GM18498 (cell line): ENCODE measurements around the gene YDJC.
"Not testable (repeated sequence)": the region's sequence is repeated elsewhere in the genome, so short reads cannot be mapped to it uniquely, and the experiment has no call there.

ENCODE experiments used
- ATAC-seq: cut with Tn5 transposase; IDR thresholded peaks from one replicate; pipeline ENCODE4 v1.9.1; 2021; ENCODE audit warnings: mild to moderate bottlenecking, moderate library complexity; ENCODE audit not compliant: unreplicated experiment

The YDJC gene

DNA sequence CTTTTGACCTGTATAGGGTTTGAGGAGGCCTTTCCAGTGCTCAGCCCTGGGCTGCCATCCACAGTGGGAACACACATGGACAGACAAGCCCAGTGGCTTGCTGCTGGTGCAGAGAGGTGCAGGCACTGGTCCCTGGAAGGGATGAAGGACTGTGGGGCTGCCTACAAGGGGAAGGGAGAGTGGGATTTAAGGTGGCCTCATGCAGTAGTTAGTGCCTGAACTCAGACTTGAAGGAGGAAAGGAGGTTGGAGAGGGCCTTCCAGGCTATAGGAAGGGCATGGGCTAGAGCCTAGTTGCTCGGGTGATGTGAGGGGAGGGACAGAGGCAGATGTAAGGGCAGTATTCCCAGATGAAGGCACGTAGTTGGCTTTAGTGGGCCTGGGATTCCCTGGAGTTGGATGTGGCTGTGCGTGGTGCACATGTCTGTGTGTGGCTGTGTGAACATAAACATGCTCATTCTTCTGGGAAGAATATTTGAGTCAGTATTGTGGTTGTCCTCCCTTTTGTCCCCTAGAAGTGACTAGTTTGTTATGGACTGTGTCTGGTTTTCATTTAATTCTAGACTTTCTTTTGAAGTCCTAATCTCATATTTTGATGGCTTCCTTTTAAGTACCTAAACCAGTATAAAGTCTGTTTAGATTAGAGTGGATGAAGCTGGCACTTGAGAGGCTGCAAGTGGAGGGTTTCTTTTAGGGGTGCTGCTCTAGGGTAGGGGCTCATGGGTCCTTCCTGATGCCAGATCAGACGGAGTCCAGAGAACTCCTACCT, 18.4 kb downstream of the YDJC start:
- ATAC-seq: no peak

DNA sequence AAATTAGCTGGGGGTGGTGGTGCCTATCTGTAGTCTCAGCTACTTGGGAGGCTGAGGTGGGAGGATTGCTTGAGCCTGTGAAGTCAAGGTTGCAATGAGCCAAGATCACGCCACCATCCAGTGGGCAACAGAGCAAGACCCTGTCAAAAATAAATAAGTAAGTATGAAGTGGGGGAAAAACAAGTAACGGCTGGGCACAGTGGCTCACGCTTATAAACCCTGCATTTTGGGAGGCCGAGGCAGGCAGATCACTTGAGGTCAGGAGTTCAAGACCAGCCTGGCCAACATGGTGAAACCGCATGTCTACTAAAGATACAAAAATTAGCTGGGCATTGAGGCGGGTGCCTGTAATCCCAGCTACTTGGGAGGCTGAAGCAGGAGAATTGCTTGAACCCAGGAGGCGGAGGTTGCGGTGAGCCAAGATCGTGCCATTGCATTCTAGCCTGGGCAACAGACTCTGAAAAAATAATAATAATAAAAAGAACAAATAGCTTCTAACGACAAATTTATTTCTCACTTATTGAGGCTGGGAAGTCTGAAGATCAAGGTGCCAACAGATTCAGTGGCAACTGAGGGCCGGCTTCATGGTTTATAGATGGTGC, 20.2 kb downstream of the YDJC start:
- ATAC-seq: not testable (repeated sequence)

DNA sequence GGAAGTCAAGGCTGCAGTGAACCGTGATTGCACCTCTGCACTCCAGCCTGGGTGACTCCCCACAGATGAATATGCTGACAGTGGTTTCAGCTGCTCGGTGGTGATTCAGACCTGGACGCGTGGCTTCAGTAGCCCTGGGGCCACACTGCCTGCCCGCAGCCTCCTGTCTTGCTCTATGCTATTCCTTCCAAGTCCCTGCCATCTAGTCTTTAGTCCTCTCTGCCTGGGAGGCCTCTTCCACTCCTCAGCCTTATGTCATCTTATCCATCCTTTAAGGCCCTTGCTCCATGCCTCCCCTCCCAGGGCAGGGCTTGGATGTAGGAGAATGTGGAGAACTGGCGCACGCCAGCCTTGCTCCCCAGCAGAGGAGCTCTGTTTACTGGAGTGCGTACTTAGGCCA, 23.0 kb downstream of the YDJC start:
- no peak for ATAC-seq

DNA sequence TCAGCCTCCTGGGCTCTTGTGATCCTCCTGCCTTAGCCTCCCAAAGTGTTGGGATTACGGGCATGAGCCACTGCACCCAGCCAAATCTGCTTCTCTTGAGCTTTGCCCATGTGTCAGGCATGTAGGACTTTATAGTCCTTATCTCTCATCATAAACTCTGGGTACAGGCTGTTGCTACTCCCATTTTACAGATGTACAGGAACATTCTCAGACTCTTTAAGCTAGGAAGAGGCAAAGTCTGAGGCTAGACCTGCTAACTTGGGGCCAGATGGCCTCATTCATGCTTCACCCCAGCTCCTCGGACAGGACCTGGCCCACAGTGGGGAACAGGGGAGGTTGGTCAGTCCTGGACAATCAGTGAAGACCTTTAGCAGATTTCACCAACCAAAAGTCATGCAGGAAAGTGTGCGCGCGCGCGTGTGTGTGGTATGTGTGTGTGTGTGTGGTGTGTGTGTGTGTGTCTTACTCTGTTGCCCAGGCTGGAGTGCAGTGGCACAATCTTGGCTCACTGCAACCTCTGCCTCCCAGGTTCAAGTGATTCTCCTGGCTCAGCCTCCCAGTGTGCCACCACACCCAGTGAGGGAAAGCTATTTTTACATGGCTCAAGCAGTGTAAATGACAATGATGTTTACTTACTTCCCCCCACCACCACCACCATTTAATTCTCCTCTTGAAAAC, 23.8 kb downstream of the YDJC start:
- no peak for ATAC-seq

DNA sequence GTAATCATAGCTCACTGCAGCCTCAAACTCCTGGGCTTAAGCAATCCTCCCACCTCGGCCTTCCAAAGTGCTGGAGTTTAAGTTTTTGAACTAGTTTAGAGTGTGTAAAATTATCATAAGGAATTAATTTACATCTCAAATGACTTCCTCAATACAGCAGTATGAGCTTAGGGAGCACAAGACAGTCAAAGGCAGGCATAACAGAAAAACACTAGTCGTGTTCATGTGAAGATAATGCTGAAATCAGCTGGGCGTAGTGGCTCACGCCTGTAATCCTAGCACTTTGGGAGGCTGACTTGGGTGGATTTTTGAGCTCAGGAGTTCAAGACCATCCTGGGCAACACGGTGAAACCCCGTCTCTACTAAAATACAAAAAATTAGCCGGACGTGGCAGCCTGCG, 25.8 kb downstream of the YDJC start:
- no peak for ATAC-seq

DNA sequence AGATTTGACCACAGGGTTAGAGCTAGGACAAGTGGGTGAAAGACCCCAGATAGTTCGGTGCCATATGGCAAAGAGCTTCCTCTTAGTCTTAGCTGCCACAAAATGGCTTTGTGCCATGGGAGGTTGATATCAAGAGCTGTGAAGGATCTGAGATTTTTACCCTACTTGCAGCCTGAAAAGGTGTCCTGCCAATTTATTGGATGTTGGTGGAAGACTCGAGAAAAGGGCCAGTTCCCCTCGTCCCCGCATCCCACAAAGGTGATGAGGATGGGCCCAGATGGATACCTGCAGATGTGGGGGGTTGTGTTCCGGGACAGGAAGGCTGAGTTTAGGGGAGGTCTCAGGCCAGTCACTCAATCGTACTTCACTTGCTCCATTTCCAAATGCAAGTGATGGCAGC, 27.2 kb downstream of the YDJC start:
- no peak for ATAC-seq

DNA sequence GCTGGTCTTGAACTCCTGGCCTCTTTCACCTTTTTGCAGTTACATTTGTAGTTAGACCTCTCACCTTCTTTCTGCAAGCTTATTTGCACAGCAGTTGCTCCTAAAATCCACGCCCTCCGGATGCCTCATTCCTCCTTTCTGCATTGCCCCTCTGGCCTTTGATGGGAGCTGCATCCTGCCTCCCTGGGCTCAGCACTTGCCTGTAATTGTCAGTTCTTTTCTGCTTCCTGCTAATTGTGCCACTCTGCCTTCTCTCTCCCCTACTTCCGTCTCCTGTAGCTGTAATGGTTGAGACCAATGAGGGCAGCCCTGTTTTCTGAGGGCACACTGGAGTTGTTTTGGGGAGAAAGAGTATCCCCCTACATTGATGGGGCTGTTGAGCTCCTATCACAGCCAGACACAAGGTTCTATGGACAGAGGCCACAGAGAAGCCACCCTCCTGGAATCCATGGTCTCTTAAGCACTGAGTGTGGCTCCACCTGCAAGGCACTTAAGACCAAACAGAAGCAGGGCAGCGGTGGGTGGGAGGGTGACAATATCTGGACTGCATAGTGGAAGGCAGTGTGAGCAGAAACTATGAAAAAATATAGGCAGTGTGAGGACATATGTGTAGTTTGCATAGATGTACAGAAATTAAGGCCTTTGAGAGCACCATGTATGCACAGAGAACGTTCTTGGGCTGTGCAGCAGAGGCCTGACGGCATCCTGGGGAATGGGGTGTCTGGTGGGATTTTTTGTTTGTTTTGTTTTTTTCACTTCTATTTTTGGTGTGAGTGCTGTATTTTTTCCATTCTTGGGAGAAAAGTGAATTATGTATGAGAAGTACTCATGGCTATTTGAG, 30.5 kb downstream of the YDJC start:
- ATAC-seq: no peak

DNA sequence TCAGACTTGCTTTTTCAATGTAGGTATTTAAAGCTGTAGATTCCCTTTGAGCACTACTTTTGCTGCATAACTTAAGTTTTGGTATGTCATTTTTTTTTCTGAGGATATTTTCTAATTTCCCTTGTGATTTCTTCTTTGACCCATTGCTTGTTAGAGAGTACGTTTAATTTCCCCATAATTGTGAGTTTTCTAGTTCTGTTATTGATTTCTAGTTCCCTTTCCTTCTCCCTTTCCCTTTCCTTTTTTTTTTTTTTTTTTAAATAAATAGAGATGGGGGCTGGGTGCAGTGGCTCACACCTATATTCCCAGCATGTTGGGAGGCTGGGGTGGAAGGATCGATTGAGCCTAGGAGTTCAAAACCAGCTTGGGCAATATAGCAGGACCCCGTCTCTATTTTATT, 31.5 kb downstream of the YDJC start:
- no peak for ATAC-seq

DNA sequence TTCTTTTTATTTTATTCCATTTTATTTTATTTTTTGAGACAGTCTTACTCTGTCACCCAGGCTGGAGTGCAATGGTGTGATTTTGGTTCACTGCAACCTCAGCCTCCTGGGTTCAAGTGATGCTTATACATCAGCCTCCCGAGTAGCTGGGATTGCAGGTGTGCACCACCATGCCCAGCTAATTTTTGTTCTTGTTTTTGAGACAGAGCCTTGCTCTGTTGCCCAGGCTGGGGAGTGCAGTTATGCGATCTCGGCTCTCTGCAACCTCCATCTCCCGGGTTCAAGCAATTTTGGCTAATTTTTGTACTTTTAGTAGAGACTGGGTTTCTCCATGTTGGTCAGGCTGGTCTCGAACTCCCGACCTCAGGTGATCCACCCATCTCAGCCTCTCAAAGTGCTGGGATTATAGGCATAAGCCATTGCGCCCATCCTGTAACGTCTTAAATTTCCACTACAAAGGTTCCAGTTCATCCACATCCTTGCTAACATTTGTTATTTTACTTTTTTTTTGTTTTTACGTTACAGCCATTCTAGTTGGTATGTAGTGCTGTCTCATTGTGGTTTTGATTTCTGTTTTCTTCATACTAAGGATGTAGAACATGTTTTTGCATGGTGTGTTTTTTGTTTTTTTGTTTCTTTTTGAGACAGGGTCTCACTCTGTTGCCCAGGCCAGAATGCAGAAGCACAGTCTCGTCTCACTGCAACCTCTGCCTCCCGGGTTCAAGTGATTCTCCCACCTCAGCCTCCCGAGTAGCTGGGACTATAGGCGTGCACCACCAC, 33.3 kb downstream of the YDJC start:
- not testable (repeated sequence) for ATAC-seq

DNA sequence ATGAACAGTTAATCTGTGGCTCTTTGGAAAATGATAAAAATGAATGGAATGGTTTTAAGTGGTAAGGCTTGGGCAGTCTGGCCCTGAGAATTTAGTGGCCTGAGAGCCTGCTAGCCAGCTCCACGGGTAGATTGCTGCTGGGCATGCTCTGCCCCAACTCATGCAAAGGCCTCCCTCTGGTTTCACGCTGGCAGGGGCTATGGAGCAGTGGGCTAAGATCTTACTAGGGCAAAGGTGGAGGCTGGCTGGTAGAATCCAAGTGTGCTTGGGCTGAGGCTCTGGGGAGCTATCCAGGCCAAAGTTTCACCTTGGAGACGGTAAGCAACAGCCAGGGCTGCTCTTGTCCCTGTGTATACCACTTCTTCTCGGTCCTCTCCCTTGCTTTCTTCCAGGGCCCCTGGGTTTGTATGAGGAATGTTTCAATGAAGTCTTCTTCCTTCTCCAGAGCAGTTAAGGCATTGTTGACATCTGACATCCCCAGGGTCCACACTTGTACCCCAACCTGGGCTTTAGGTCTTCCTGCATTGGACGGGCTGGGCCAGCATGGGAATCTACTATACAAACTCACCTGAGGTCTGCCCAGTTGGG, 34.9 kb downstream of the YDJC start:
- ATAC-seq: no peak

DNA sequence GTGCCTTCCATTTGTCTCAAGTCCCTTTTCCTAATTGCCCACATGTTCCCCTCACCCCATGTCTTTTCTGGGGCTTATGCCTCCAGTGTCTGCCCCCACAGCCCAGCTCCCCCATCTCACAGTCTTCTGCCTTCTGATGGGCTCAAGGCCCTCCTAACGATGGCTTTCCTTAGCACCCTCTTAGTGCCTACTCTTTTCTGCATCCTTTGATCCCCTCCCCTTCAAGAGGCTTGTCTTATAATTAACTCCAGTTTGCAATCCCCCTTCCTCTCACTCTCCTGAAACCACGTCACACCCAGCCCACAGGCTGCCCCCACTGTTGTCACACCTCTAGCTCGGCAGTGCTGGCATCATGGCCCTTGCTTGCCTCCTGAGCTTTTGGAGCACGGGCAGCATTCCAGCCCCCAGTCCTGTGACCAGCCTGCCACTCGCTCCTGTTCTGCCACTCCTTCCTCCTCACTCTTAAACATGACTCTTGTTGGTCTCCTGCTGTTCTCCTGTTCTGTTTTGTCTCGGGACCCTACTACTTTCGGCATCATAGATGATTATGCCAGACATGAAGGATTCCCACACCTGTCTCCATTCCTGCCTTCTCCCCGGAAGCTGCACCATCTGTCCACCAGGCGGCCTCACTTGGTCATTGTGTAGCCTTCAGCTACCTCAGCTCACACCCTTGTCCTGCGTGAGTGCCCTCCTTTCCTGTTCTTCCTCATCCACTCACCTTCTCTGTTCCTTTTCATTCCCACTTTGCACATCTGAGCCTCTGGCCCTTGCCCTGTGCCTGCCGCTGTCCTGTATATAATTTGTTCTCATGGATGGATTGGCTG, 36.2 kb downstream of the YDJC start:
- ATAC-seq: no peak

DNA sequence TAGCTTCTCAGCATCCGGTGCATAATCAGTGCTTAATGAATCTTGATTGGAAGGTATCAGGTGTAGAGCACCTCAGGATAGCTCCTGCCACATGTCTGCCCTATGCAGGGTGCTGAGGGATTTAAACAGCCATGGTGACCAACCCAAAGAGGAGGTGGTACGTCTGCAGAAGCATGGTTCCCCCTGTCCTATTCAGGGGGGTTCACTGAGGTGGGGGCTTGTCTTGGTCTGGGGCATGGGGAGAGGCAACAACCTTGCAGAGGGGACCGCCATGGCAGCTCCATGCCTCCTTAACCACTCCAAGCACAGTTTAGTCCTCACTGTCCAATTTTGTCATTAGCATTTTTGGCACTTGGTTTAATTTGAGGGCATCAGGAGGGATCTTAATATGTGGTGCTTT, 37.4 kb downstream of the YDJC start:
- no peak for ATAC-seq

DNA sequence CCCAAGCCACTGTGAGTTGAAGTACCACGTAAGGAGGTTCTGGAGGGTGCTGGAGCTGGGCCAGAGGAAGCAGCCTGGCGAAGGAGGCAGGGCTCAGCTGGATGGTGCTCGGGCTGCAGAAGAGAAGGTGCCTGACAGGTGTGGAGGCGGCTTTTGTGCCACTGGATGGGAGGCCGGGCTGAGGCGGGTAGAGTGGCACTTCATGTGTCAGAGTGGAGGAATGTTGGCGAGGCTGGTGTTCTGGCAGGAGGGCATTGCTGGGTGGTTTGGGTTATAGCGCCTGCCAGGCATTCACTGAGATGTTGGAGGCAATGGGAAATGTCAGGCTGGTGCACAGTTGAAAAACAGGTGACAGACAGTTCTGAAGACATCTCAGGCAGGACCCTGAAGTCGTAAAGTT, 38.1 kb downstream of the YDJC start:
- ATAC-seq: no peak

DNA sequence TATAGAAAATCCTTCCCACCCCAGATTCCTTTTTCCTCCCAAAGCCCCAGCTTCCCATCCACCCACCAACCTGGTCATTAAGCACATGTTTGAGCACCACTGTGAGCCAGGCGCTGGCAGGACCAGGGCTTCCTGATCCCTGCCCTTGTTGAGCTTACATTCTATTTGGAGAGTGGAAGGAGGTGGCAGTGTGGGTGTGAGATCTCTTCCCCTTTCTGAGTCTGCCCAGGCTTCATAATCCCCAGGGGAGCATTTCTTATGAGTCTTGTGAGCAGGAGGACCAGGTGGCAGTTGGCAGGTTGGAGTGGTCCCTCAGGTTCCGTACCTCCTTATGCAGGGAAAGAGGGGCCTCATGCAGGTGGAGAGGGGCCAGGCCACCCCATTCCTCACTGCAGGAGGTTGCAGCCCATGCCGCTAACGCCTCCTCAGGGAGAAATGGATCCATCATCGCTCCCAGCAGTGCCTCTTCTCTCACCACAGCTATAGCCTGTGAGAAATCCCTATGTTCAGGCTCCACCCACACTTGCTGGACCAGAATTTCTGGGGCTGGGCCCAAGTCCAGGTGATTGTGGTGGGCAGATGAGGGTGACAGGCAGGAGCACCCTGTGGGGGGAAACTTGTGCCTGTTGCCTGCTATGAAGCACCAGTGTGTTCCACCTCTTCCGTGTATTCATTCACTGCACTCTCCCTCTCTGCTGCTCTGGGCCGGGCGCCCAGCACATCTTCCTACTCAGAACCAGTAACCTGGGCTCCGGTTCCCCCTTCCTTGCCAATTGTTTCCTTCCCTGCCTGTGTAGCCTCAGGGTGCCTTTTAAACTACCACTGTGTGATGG, 38.8 kb downstream of the YDJC start:
- ATAC-seq: no peak

DNA sequence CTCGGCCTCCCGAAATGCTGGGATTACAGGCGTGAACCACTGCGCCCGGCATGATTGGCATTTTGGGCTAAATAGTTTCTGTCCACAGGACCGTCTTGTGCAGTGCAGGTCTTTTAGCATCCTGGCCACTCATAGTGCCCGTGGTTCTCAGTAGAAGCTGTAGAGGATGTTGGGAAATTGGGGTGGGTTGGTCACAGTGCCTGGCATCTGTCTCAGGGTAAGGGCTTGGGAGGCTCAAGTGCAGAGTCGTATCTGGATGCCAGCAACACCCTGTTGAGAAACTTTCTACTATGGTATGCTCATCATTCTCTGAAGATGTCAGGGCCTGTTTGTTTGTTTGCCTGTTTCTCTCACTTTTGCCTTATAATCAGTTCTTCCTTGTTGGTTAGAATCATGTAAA, 40.4 kb downstream of the YDJC start:
- ATAC-seq: no peak

DNA sequence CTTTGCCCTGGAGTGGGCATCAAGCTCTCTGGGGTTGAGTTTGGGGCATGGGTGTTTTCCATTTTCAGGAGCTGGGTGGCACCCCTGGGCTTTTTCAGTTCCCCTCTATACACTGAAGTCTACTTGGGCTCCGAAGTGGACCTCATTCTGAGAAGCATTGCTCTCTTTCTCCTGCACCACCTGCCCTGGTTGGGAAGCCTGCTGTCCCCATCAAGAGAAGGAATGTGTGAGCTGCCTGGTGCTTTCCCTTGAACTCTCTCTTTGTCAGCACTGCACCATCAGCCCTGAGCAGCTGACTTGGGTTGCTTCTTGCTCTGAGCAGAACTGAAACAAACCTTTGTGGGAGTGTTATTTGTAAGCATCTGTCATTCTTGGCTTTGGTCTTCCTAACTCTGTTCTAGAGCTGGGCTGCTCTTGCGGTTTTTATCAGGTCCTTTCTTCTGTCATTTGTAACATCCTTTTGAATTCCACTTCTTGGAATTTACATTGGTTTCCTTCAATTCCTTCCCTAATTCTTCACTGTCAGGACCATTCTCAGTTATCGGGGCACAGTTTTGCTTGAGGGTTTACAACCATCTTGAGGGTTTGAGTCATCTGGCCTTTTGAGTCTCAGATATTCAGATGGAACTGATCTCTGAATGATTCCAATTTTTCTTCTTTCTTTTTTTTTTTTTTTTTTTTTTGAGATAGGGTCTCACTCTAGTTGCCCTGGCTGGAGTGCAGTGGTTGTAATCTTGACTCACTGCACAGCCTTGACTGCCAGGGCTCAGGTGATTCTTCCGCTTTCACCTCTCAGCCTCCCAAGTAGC, 41.8 kb downstream of the YDJC start:
- ATAC-seq: peak; percentile 88

DNA sequence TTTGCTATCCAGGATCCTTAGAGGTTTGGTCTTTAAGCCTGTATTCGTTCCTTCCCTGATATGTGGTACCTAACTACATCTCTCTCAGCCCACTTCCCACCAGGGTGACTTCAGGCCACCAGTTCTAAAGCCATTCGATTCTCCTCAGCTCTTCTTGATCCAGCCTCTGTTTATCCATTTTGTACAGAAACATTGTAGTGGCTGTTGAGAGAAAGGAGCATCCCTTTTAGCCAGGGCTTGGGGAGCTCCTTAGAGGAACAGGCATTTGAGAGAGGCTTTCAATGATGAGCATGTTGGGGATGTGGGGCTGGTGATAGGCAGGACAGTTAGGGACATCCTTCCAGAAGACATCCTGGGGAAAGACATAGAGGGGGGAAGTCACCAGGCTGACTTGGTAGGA, 44.4 kb downstream of the YDJC start:
- no peak for ATAC-seq
